DMS53 treated with DMSO at 0.1 percent for 48 hours (cell line): Measurements from ENCODE around the gene SLC16A4.

ENCODE experiments used
- DNase-seq: peaks from one replicate; lab custom pipeline; 2025; ENCODE audit not compliant: unreplicated experiment; lab: John Stamatoyannopoulos, UW

SLC16A4 gene

DNA sequence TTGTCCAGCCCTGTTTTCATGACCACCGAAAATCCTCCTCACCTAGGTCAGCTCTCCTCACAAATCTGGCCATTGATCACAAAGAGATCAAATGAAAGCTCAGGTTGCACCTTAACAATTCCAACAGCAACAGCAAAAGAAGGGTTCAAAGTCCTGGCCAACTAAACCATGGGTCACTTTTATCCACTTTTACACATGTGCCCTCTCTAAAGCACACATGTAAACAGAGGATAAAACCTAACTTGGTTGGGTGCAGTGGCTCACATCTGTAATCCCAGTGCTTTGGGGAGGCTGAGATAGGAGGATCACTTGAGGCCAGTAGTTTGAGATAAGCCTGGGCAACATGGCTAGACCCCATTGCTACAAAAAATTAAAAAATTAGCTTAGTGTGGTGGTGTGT is 55.6 kb downstream of the SLC16A4 start:
- DNase-seq, result no peak

DNA sequence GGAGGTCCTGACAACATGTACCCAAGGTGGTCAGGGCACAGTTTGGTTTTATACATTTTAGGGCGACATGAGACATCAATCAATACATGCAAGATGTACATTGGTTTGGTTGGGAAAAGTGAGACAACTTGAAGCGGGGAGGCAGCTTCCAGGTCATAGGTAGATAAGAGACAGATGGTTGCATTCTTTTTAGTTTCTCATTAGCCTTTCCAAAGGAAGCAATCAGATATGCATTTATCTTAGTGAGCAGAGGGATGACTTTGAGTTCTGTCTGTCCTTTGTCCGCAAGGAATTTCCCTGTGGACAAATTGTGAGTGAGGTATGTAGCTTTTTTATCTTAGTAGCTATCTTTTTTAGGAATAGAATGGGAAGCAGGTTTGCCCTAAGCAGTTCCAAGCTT is 62.1 kb downstream of the SLC16A4 start:
- DNase-seq, result no peak

DNA sequence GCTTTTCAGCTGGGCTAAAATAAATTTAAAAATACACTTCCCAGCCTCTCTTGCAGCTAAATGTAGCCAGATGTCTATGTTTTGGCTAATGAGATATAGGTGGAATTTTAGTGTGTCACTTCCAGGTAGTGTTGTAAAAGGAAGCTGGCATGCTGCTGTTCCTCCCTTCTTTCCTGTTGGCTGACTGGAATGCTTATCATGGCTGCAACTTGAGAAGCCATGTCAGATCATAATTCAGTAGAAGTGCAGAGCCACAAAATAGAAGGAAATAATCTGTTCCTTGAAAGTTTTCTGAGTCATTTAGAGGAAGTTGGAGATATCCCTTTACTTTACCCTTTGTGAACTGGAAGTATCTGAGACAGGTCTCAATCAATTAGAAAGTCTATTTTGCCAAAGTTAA is 62.6 kb downstream of the SLC16A4 start:
- no peak for DNase-seq

DNA sequence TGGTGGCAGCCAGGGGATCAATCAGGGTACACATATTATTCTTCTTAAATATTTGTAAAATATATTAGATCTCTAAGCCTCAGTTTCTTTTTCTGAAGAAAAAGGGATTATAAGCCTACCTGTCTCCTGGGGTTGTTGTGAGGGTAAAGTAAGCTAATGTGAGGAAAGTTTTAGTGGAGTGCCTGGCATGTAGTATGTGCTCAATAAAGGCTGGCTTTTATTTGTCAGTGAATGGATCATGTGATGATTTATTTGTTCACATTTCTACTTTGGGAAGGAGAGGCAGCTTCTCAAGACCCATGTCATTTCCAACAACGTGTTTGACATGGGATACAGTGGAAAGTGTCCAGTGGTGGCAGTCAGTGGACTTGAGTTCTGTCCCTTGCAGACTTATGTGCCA is 64.0 kb downstream of the SLC16A4 start:
- no peak for DNase-seq

DNA sequence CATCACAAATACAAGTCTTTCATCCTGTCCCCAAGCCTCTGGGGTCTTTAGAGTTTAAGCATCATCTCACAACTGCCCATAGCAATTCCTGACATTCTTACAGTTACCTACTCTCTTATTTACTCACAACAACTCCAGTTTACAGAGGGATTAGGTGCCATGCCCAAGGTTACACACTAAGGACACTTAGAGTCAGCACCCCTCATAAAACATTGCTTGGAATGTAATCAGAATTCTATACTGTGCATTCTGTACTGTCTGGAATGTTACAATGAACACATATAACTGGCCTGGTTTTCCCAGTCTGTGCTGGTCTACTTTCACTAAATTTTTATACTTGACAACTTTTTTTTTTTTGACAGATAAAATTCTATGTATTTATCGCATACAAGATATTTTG is 66.2 kb downstream of the SLC16A4 start:
- no peak for DNase-seq

DNA sequence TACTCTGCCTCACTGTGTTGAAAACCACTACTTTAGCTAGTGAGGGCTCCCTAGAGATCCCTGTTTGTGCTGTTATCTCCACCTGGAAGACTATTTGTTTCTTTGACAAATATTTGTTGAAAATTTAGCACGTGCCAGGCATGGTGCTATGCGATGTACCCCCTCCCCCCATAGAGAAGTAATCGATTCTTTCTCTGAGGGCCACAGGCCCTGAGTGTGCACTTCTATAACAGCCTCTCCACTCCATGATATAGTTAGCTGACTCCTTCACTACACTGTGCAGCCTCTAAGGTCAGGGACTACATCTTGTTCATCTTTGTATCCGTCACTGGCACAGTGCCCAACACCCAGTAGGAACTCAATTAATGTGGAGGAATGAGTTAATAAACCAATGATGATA is 69.0 kb downstream of the SLC16A4 start:
- DNase-seq, result no peak

DNA sequence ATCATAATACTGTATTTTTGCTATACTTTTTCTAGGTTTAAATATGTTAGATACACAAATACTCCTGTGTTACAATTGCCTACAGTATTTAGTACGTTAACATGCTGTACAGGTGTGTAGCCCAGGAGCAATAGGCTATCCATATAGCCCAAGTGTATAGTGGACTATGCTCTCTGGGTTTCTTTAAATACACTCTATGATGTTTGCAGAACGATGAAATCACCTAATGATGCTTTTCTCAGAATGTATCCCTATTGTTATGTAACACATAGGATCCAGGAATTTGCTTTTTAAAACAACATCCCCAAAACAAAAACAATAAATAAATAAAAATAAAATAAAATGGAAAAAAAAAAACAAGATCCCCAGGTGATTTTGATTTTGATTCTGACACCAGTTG is 69.8 kb downstream of the SLC16A4 start:
- no peak for DNase-seq

DNA sequence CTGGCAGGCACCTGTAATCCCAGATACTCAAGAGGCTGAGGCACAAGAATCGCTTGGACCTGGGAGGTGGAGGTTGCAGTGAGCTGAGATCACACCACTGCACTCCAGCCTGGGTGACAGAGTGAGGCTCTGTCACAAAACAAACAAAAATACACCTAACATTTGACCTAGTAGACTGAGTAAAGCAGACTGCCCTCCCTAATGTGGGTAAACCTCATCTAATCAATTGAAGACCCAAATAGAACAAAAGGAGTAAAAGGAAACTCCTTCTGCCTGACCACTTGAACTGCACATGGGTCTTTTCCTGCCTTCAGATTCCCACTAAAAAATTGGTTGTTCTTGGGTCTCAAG is 70.7 kb downstream of the SLC16A4 start:
- DNase-seq, result no peak

DNA sequence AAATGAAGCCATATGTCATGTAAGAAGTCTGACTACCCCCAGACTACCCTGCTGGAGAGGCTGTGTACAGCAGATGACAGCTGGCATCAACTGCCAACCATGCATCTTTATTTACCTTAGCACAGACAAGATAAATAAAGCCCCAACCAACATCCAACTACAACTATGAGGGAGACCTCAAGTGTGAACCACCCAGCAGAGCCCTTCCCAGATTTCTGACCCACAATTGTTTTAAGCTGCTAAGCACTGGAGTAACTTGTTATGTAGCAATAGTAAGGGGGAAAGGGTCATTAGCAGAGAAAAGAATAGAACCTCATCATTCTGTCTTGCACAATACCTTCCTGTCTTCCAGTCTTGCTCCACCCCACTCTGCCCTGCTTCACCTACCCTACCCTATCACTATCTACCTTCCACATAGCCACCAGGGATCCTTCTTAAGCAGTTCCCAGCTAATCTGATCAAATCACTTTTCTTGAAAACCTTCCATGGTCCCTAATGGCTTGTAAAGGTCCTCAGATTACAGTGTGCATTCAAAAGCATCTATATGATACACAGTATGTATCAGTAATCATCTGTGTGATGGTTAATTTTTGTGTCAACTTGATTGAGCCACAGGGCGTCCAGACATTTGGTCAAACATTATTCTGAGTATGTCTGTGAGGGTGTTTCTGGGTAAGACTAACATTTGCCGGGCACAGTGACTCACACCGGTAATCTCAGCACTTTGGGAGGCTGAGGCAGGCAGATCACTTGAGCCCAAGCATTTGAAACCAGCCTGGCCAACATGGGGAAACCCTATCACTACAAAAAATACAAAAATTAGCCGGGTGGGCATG is 71.3 kb downstream of the SLC16A4 start:
- DNase-seq, result no peak

DNA sequence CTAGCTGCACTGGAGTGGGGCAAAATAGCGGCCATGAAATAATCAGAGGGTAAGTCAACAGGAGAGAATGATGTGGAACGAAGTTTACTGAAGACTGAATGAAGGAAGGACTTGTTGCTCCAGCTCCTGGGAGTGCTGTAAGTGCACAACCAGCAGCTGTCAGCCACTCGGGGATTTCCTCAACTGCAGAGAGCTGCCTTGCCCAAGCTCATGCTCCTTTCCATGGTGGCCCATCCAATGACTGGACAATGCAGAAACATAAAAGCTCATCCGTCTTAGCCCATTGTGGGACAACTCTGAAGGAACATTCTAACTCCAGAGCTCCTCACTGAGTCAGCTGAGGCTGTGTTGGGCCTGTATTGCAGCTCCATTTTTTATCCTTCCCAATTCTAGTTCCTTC is 72.8 kb downstream of the SLC16A4 start:
- DNase-seq, result no peak

DNA sequence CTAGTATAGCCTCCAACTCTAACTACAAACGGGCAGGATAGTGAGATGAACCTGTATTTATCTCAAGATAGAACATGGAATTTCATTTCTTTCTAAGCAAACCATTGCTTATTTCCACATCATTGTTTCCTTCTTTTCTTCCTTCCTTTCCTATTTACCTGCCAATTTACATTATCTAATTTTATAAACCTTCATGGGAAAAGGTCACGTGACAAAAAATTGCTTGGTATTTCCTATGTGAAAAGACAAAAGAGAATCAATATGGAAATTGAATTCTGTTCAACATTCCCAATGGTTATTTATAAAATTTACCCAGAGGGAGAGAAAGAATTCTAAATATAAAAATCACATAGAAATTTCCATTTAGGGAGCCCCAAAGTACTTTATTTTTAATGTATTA is 74.1 kb downstream of the SLC16A4 start:
- no peak for DNase-seq
